NCI-H82 treated with DMSO at 0.1 percent for 48 hours (cell line): ENCODE data around the gene MCM8.
"Not testable (repeated sequence)": the region's sequence is repeated elsewhere in the genome, so short reads cannot be mapped to it uniquely, and the experiment has no call there.

Source experiments
- DNase-seq: peaks from one replicate; lab custom pipeline; 2025; ENCODE audit not compliant: unreplicated experiment; lab: John Stamatoyannopoulos, UW

The MCM8 gene

DNA sequence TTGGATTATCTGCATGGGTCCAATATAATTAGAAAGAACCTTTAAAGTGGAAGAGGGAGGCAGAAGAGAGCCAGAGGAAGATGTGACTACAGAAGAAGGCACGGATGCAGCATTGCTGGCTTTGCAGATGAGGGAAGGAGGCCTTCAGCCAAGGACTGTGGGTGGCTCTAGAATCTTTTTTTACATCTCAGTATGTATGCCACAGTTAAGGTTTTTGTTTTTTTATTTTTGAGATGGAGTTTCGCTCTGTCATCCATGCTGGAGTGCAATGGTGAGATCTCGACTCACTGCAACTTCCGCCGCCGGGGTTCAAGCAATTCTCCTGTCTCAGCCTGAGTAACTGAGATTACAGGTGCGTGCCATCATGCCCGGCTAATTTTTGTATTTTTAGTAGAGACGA, 49.3 kb downstream of the MCM8 start:
- DNase-seq, result no peak

DNA sequence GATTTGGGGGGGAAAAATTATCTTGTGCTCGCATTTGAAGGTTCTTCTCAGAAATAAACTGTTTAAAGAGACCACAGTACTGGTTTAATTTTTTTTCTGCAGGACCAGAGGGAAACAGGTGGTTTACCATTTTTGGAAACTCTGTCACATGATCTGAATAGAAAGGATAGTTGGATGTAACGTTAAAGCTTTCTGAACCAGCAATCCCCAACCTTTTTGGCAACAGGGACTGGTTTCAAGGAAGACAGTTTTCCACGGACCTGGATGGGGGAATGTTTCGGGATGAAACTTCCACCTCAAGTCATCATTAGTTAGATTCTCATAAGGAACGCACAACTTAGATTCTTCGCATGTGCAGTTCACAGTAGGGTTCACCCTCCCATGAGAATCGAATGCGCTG, 50.4 kb downstream of the MCM8 start:
- no peak for DNase-seq

DNA sequence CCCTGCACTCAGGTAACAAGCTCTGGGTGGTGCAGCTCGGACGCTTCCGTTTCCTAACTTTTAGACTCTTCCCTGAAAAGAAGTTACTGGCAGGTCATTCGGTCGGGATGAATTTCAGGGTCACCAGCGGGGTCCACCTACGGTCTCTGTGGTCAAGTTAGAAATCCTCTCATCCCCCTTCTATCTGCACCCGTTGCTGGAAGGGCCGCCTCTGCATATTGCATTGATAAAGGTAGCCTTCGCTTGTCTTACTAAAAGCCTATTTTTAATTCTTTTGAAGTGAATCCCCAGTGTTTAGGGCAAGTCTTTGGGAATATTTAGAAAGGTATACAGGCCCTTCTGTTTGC, 56.1 kb downstream of the MCM8 start:
- DNase-seq, result no peak

DNA sequence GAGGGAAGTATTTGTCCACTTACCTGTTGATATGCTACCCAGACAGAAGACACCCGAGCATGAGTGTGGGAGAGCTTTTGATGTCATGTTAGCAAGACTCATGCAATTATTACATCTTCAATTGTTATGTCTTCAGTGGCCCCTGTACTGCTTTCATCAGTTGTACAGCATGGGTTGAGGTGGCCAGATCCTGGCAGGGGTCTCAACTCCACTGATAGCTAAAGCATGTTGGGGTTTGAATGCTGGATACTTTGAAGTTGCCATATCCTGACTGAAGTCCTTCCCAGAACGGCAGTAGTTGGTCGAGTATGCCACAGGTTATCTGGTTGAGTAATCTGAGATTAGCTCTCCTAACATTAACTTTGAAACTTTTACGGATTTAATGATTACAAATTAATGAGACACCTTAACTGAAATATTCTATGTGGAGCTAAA, 56.7 kb downstream of the MCM8 start:
- no peak for DNase-seq

DNA sequence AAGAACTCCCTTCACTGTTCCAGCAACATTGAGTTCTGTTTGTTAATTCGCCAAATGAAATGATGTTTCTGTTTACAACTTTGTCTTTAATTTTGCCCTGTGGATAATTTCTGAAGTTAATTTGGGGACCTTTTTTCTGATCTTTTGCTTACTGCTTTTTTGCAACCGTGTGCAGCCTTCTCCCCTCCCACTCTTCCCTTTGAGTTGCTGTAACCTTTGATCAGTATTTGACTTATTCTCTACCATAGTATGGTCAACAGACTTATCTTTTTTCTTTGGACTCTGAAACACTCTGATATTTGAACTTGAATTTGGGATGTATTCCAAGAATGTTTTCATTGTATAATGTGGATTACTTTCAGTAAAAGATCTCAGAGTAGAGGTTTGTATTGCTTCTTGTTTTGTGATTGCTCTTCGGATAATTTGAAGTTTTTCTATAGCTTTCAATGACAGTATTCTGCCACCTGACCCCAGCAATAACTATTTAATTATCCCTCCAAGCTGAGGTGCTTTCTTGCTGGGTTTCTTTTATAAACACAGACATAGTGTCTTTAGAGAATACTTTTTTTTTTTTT, 57.2 kb downstream of the MCM8 start:
- no peak for DNase-seq

DNA sequence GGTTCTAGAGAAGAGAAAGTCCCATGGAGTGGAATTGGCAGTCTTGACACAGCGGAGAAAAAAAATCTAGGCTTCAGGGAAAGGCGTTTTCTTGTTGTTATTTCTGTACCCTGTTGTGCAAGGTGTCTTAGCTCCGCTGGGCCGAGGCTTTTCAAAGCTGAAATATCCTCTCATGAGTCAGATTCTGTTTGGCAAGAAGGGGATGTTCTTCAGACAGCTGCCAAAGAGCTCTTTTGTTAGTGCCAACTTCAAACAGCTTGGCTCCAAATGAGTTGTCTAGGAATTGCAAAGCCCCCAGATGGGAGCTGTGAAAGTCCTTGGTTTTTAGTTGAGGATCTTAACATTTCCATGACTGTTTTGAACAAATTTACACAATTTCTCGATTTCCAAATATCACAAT, 57.8 kb downstream of the MCM8 start:
- DNase-seq, result no peak

DNA sequence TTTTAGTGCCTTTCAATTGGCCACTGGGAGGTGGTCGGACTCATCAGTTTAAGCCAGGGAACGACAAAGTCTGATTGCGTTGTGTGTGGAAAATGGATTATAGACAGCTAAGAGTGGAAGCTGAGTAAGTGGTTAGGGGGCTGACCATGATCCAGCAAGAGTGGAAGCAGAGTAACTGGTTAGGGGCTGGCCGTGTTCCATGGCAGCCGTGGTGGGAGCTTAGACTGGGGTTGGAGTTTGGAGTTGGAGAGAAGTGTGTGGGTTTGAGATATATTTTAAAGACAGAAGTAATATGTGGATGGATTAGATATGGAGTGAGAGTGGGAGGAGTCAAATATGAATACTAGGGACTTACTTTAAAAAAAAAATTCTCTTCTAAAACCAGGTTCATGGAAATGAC, 61.7 kb downstream of the MCM8 start:
- no peak for DNase-seq

DNA sequence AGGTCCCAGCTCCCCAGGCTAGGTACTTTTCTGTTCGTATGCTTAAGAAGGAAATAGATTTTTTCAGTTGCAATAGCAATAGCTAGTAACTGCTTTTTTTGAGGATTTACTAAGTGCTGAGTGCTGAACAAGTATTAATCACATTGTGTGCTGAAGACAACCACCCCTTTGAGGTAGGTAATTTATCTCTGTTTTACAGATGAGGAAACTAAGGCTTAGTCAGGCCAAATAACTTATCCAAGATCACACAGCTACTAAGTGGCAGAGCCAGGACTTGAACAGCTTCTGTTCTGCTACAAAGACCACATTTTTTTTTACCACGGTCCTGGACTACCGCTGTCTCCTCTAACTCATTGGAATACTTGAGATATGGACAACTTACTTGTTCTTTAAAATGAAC, 63.6 kb downstream of the MCM8 start:
- no peak for DNase-seq

DNA sequence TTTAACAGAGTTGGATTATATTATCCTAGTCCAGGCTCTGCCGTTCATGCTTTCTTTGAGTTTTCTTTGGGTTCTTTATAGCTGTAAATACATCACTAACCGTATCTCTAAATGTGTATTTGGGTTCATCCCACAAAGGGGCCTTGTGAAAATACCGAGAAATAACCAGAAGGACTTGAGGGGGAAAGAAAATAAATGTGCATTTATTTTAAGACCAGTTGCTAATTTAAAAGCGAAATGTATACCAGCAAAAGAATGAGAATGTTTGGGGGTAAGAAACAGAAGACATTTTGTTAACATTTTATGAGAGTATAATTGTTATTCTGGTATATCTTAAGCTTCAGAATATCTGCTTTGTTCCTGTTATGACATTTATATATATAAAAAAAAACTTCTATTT, 64.5 kb downstream of the MCM8 start:
- no peak for DNase-seq

DNA sequence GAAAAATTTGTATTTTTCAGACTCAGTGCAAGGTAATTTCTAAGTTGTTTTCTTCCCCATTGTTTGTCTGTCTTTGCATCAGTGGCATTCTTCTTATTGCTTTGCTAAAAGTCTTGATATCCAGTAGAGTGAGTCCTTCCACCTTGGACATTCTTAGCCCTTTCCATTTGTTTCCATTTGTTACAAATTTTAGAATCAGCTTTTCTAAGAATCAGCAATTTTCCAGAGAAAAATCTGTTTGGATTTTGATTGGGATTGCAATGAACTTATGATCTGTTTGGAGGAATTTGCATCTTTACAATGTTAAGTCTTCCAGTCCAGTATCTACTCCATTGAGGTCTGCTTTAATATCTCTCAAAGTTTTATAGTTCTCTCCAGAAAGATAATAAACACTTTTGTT, 67.0 kb downstream of the MCM8 start:
- no peak for DNase-seq

DNA sequence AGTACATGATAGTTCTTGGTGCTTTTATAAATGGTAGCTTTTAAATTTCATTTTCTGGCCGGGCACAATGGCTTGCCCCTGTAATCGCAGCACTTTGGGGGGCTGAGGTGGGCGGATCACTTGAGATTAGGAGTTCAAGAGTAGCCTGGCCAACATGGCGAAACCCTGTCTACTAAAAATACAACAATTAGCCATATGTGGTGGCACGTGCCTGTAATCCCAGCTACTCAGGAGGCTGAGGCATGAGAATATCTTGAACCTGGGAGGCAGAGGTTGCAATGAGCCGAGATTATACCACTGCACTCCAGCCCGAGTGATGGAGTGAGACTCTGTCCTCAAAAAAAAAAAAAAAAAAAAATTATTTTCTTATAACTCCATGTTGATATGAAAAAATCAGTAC, 67.4 kb downstream of the MCM8 start:
- DNase-seq, result no peak

DNA sequence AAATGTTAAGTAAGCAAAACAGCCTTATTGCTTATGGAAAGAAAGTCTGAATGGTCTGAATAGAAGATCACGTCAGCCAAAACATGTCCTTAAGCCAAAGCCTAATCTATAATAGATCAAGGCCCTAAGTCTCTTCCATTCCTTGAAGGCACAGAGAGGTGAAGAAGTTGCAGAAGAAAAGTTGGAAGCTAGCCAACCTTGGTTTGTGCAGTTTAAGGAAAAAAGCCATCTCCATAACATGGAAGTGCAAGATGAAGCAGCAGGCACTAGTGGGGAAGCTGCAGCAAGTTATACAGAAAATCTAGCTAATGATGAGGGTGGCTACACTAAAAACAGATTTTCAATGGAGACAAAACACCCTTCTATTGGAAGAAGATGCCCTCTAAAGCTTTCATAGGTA, 74.3 kb downstream of the MCM8 start:
- no peak for DNase-seq

DNA sequence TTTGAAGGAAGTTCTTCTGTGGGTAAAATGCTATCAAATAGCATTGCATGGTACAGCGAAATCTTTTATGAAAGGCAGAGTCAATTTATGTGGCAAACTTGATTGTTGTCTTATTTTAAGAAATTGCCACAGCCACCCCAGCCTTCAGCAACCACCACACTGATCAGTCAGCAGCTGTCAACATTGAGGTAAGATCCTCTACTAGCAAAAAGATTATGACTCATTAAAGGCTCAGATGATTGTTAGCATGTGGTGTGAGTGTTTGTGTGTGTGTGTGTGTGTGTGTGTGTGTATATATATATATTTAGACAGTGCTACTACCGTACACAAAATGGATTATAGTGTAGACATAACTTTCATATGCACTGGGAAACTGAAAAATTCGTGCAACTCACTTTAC, 75.6 kb downstream of the MCM8 start:
- DNase-seq, result peak; percentile 55

DNA sequence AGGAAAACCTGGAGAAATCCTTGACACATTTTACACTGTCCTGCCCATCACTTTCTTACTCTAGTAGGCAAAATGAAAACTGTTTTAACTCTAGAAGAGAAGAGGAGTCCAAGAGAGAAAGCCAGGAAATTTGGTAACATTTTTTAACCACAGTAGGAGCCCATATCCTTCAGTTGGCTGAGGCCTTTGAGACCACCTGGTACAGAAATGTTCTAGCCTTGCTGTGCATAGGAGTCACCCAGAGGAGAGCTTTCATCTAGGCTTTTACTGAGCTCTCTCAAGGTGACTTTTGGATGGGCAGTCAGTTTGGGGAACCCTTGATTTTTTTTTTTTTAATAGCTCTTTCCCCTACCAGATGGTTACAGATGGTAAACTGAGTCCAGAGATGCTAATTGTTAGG, 78.4 kb downstream of the MCM8 start:
- DNase-seq, result no peak

DNA sequence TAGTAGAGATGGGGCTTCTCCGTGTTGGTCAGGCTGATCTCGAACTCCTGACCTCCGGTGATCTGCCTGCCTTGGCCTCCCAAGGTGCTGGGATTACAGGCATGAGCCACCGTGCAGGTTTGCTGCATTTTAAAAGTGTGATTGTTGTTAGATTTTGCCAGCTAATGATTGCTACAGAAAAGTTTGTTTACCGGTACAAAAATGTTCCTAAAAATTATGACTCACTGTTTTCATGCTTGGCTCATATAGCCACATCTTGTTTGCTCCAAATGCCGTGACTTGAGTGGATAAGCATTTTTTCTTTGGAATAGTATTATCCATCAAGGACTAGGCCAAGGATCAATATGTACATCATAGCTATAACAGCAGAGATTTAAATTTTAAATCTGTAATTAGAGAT, 79.1 kb downstream of the MCM8 start:
- no peak for DNase-seq

DNA sequence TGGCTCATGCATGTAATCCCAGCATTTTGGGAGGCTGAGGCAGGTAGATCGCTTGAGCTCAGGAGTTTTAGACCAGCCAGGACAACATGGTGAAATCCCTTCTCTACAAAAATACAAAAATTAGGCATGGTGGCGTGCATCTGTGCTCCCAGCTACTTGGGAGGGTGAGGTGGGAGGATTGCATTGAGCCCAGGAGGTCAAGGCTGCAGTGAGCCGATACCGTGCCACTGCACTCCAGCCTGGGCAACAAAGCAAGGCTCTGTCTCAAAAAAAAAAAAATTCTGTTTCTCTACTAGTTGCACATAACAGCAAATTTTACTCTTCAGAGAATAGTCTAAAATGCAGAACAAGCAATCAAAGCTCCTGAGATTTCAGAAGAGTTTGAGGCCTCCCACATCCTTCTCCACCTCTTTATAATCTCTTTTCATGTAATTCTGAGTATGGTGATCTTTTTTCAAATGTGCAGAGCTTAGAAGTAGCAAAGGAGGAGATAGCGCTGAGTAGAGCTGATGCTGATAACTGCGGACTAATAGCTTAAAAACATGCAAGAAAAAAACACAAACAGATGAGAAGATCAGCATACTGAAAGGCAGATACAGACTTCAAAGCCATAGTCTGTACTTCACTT, 80.1 kb downstream of the MCM8 start:
- no peak for DNase-seq

DNA sequence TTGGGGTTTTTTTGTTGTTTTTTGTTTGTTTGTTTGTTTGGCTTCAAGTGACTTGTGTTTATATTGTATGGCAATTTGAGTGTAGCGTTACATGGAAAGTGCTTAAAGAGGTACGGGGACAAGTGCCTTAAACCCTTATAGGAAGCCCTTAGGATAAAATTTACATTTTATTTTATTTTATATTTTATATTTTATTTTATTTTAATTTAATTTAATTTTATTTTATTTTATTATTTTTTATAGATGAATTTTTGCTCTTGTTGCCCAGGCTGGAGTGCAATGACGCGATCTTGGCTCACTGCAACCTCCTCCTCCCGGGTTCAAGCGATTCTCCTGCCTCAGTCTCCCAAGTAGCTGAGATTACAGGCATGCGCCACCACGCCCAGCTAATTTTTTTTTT, 82.5 kb downstream of the MCM8 start:
- DNase-seq, result not testable (repeated sequence)

DNA sequence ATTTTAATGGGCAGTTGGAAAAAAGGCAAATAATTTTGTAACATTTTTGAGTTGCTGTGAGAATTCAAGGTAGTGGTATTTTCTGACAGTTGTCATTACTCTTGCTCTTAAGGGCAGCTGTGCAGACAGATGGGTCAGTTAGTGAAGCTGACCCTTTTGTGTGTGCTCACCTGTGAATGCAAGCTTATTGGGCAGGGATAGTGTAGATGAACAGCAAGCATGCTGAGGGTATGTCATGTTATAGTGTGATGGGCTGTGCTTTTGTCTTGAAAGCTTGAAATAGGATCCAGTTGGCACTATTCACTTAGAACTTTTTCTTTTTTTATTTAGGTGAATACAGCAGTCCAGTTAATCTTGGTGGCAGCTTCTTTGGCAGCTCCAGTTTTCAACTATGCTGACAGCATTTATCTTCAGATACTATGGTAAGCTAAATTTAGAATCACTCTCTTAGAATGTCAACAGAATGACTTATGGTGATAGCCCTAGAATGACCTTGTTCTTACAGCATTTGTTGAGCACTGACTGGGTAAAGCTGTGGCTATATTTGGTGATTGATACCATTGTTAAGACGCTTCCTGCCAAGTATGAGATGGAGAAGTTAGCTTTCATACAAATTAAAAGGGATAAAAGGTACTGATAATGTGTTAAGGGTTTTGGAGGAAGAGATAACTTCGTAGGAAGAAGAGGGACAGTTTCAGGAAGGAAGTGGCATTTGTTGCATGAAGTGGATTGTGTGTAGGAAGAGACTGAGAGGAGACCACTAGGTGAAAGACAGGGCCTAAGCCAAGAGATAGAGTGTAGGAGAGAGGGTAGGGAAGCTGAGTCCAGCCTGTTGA, 83.9 kb downstream of the MCM8 start:
- no peak for DNase-seq

DNA sequence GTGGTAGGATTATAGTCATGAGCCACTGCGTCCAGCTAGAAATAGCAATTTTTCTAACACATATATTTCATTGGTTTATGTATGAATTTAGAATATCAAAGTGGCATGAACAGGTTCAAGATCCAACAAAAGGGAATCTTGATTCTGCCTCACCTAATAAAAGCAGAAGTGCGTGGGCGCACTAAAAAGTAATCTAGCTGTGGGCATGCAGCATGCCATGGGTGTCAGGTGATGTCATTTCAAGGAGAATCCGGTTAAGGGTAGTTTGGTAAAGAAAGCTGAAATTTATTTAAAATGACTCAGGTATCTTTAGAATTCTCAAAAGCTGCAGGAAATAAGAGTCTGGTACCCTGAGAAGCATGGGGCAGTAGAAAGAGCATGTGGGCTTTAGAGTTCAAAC, 85.8 kb downstream of the MCM8 start:
- DNase-seq, result no peak

DNA sequence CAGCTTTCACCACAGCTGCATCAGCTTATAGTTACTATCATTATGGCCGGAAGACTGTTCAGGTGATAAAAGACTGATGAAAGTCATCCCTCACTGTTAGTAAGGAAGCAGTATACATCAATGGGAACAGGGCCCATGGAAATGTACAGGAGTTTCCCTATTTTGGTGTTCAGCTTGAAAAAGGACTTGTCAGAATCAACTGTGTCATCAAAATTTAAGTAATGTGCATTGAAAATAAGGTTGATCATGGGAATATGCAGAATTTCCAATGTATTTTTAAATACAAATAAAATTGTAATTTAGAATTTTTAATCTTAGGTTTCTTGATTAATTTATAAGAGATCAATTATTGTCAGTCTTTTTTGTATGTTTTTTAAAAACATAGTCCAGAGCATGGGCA, 86.6 kb downstream of the MCM8 start:
- DNase-seq, result no peak

DNA sequence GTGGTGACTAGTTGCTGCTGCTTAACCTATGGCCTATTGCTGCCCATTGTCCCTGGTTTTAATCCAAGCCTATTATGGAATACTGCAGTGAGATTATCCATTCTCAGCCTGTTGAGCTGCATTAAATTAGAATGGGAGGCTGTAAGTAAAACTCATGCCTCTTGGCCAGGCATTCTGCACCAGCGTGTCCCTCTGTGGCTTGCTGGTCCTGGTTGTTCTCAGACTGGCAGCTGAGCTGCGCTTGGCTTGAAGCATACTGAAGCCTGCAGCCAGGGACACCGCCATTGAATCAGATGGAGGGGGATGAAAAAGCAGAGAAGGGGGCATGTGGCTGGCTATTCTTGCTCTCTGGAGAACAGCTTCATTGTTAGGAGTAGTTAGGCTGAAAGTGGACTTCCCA, 87.8 kb downstream of the MCM8 start:
- DNase-seq, result peak; percentile 46

DNA sequence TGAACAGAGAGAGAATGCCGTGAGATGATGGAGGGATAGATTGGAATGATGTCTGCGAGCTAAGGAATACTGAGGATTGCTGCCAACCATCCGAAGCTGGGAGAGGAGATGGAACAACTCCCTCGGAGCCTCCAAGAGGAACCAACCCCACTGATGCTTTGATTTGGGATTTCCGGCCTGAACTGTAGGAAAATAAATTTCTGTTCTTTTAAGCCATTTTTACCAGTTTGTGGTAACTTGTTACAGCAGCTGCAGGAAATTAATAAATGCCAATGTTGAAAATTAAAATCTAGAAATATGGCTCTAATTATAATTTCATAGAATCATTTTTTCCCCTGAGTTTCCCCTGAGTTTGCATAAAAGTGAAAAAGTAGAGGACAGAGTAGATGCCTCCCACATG, 89.3 kb downstream of the MCM8 start:
- DNase-seq, result no peak

DNA sequence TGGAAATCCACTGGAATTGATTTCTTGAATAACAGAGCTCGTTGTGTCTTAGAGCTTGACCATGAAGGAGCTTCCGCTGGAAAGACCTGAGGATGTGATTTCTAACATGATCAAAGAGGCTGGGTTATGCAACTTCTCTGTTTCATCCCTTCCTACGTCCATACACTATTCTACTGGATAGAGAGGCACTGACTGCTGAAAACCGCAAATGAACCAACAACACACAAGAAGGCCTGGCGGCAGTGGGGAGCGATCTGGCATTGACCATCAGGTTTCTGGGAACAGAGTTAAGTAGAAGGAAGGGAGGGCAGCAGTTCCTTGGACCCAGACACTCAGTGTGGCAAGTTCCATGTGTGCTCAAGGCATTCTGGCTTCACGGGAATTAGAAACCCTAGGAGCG, 90.1 kb downstream of the MCM8 start:
- DNase-seq, result no peak
